B cell (primary cell): ENCODE results near the gene SLC37A4.

Source experiments
- EZH2 ChIP-seq: IDR thresholded peaks from 2 replicates; pipeline ENCODE4 v1.6.1; 2012; ENCODE audit warnings: borderline replicate concordance, low read depth, mild to moderate bottlenecking, moderate library complexity, low read length; ENCODE audit not compliant: insufficient read depth, poor library complexity, severe bottlenecking
- TF ChIP-seq, protein P1 (sequence below): fragments of 200-600 bp; IDR thresholded peaks from one replicate; pipeline ENCODE4 v1.8.0; 2022; ENCODE audit warnings: antibody characterized with exemption, mild to moderate bottlenecking

DNA sequence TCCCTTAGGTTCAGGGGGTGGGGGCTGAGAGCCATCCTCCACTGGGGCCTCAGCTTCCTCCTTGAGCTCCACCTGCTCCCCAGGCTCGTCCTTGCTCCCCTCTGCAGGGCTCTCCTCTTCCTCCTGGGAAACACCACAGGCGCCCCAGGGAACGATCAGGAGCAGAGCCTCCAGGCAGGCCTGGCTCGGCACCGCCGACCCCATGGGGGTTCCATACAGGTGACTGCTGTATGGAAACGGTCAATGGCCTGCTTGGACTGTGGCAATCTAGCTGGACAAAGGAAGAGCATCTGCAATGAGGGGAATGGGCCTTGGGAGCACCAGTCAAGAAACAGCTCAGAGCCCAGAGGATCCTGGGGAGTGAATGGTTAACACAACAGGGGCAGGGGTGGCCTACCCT lies 18.4 kb upstream of the SLC37A4 start:
- TF ChIP-seq, protein P1, sequence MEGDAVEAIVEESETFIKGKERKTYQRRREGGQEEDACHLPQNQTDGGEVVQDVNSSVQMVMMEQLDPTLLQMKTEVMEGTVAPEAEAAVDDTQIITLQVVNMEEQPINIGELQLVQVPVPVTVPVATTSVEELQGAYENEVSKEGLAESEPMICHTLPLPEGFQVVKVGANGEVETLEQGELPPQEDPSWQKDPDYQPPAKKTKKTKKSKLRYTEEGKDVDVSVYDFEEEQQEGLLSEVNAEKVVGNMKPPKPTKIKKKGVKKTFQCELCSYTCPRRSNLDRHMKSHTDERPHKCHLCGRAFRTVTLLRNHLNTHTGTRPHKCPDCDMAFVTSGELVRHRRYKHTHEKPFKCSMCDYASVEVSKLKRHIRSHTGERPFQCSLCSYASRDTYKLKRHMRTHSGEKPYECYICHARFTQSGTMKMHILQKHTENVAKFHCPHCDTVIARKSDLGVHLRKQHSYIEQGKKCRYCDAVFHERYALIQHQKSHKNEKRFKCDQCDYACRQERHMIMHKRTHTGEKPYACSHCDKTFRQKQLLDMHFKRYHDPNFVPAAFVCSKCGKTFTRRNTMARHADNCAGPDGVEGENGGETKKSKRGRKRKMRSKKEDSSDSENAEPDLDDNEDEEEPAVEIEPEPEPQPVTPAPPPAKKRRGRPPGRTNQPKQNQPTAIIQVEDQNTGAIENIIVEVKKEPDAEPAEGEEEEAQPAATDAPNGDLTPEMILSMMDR = no peak
- no peak for TF ChIP-seq EZH2
